Breast epithelium (tissue), 4 donors: Measurements from ENCODE around the gene SORBS2. TPM values are rescaled to one million over a fixed set of nuclear protein-coding genes. Genes with fewer than 3 reads are reported as not detected.

Experiments used
- DNase-seq, 2 donors: peaks; one replicate each; pipeline ENCODE4 v3.0.0-alpha.2; 2019; ENCODE audit warnings: low spot score in 2 of 2
- H3K27ac ChIP-seq, 2 donors: fragments of 200-600 bp; sonication (generic) in 1 of 2; one replicate each; pipeline ENCODE4 v1.5.1; 2016 to 2019; ENCODE audit warnings: mild to moderate bottlenecking in 1 of 2
- H3K27me3 ChIP-seq, 2 donors: fragments of 200-600 bp; sonication (generic) in 1 of 2; one replicate each; pipeline versions ENCODE4 v1.5.1 to v1.6.0; 2017 to 2019; ENCODE audit warnings: control low read depth in 1 of 2, mild to moderate bottlenecking in 1 of 2
- H3K36me3 ChIP-seq: fragments of 200-600 bp; one replicate; pipeline ENCODE4 v1.5.1; 2019
- H3K4me1 ChIP-seq, 2 donors: fragments of 200-600 bp; sonication (generic); one replicate each; pipeline ENCODE4 v1.5.1; 2016 to 2019; ENCODE audit warnings: control low read depth in 1 of 2
- H3K4me3 ChIP-seq, 3 donors: fragments of 200-600 bp; sonication (generic); 1 replicate in 2 of 3; 2 replicates in 1 of 3; pipeline ENCODE4 v1.5.1; 2016 to 2019; ENCODE audit warnings: mild to moderate bottlenecking in 3 of 3, moderate library complexity in 2 of 3
- H3K9me3 ChIP-seq, 2 donors: fragments of 200-600 bp; sonication (generic) in 1 of 2; one replicate each; pipeline ENCODE4 v1.5.1; 2016 to 2019; ENCODE audit warnings: control low read depth in 1 of 2
- POLR2A ChIP-seq: fragments of 450-650 bp; IDR thresholded peaks from one replicate; pipeline ENCODE4 v1.6.1; 2016; ENCODE audit warnings: antibody characterized with exemption, mild to moderate bottlenecking, moderate library complexity
- POLR2AphosphoS5 ChIP-seq, 3 donors: sonication (generic); formaldehyde crosslinking; IDR thresholded peaks; one replicate each; pipeline ENCODE4 v1.6.1; 2017; ENCODE audit warnings: antibody characterized with exemption in 3 of 3
- intact Hi-C: fragments of 100-400 bp; cut with DNase I; formaldehyde crosslinking; loops from one replicate; pipeline ENCODE4 v1.15.1; 2023; ENCODE audit warnings: low total_unique reads
- total RNA-seq, 3 donors: library from RNA; depleted of rRNA; stranded (reverse); fragments of >200 nt; gene quantifications; one replicate each; pipeline ENCODE4 v1.1.0, GENCODE V29; 2016
- TF ChIP-seq, protein P1 (sequence below), 3 donors: fragments of 450-650 bp; IDR thresholded peaks; one replicate each; pipeline ENCODE4 v1.5.1; 2016 to 2017; ENCODE audit warnings: antibody characterized with exemption in 3 of 3, mild to moderate bottlenecking in 3 of 3, moderate library complexity in 3 of 3

Gene SORBS2
- total RNA-seq, 3 donors from 2014 or later = 21.8 to 132 (median 105) TPM

DNA sequence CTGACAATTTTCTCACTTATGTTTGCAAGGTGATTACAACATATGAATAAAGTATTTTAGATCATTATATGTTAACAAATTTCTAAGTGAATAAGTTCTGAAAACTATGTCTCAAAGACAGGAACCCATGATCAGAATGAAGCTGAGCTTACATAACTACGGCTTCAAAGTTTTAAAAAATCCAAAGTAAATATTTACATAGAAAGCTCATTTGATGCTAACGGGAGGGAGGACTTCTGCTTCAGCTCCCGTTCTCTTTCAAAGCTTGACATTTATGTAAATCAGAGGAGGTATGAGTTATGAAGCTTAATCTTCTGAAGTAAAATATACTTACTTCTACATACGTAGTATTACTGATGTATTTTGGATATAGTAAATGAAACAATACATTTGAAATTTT, 203.8 kb downstream of the SORBS2 start:
- intact Hi-C loops = no loop called here
- Histone ChIP-seq H3K27me3 (no peaks in the 10 kb centered on the region), H3K27ac (no peak overlapping the region), H3K36me3 (no peaks in the 10 kb centered on the region), H3K4me3 (no peak overlapping the region), H3K4me1 (no peaks in the 10 kb centered on the region), H3K9me3 (no peaks in the 10 kb centered on the region)
- TF ChIP-seq, protein P1, sequence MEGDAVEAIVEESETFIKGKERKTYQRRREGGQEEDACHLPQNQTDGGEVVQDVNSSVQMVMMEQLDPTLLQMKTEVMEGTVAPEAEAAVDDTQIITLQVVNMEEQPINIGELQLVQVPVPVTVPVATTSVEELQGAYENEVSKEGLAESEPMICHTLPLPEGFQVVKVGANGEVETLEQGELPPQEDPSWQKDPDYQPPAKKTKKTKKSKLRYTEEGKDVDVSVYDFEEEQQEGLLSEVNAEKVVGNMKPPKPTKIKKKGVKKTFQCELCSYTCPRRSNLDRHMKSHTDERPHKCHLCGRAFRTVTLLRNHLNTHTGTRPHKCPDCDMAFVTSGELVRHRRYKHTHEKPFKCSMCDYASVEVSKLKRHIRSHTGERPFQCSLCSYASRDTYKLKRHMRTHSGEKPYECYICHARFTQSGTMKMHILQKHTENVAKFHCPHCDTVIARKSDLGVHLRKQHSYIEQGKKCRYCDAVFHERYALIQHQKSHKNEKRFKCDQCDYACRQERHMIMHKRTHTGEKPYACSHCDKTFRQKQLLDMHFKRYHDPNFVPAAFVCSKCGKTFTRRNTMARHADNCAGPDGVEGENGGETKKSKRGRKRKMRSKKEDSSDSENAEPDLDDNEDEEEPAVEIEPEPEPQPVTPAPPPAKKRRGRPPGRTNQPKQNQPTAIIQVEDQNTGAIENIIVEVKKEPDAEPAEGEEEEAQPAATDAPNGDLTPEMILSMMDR (IDR thresholded peaks at IDR 0.05) = no peak
- TF ChIP-seq POLR2A = no peak
- no peak for TF ChIP-seq POLR2AphosphoS5 (IDR thresholded peaks at IDR 0.05)
- no peak for DNase-seq

DNA sequence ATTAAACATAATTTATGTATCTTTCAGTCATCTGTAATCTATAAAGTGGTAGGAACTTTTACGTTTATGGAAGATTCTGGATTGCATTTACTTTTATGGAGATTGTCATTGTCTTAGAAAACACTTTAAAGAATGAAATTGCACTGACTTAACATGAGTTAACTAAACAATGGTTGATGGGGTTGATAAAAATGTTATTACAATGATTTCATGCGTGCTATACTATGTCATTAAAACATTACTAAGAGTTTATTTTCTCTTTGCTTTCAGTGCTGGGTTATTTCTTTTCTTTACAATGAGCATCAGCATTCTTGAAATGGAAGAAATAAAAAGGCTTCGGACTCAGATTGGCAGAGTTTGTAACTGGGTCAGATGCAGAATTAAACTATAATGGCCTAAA, 209.6 kb downstream of the SORBS2 start:
- H3K36me3 ChIP-seq = no peaks in the 10 kb centered on the region
- intact Hi-C loops = no loop called here
- no peaks in the 10 kb centered on the region for H3K9me3 ChIP-seq
- DNase-seq = no peak
- H3K27me3 ChIP-seq = no peaks in the 10 kb centered on the region
- no peaks in the 10 kb centered on the region for H3K4me1 ChIP-seq
- TF ChIP-seq POLR2A (no peak), POLR2AphosphoS5 (IDR thresholded peaks at IDR 0.05) (no peak)
- TF ChIP-seq, protein P1 (IDR thresholded peaks at IDR 0.05) = no peak
- H3K27ac ChIP-seq = no peak overlapping the region
- no peak overlapping the region for H3K4me3 ChIP-seq

- Histone ChIP-seq H3K9me3 (no peaks in the 10 kb centered on the region), H3K27ac (no peak overlapping the region), H3K4me3 (no peak overlapping the region), H3K36me3 (no peaks in the 10 kb centered on the region), H3K27me3 (no peaks in the 10 kb centered on the region), H3K4me1 (no peaks in the 10 kb centered on the region)
- no peak for DNase-seq
- intact Hi-C loops = no loop called here
- TF ChIP-seq POLR2A (no peak), POLR2AphosphoS5 (IDR thresholded peaks at IDR 0.05) (no peak)
- TF ChIP-seq, protein P1 (IDR thresholded peaks at IDR 0.05) = no peak
Observed at GRCh38 chr4:185600801-185601434, 211.1 kb downstream of the SORBS2 start.

- H3K9me3 ChIP-seq = no peaks in the 10 kb centered on the region
- H3K4me3 ChIP-seq = no peak overlapping the region
- intact Hi-C loops = loop anchor here (10.0 kb wide), 1 partner anchor 125 kb away; the partner anchor contains the start of gene CCDC110
- no peaks in the 10 kb centered on the region for H3K27me3 ChIP-seq
- no peak for TF ChIP-seq POLR2AphosphoS5 (IDR thresholded peaks at IDR 0.05)
- TF ChIP-seq POLR2A = no peak
- TF ChIP-seq, protein P1 (IDR thresholded peaks at IDR 0.05) = no peak
- no peaks in the 10 kb centered on the region for H3K36me3 ChIP-seq
- H3K4me1 ChIP-seq = no peaks in the 10 kb centered on the region
- DNase-seq = no peak
- H3K27ac ChIP-seq = no peak overlapping the region
Observed at GRCh38 chr4:185599553-185600243, 212.3 kb downstream of the SORBS2 start.

- no peaks in the 10 kb centered on the region for H3K27me3 ChIP-seq
- DNase-seq = no peak
- intact Hi-C loops = loop anchor here (10.0 kb wide), 1 partner anchor 124 kb away; the partner anchor contains the start of gene CCDC110
- no peaks in the 10 kb centered on the region for H3K36me3 ChIP-seq
- TF ChIP-seq POLR2A = no peak
- TF ChIP-seq POLR2AphosphoS5 (IDR thresholded peaks at IDR 0.05) = no peak
- TF ChIP-seq, protein P1 (IDR thresholded peaks at IDR 0.05) = no peak
- H3K9me3 ChIP-seq = no peaks in the 10 kb centered on the region
- no peak overlapping the region for H3K27ac ChIP-seq
- H3K4me3 ChIP-seq = no peak overlapping the region
- no peaks in the 10 kb centered on the region for H3K4me1 ChIP-seq
Observed at GRCh38 chr4:185598846-185599552, 213.0 kb downstream of the SORBS2 start.
